ENCODE results near the gene ARHGAP44. TPM values are rescaled to one million over a fixed set of nuclear protein-coding genes. Genes with fewer than 3 reads are reported as not detected.

Gene ARHGAP44
- total RNA-seq, 1 donor from 2014 or later = 5.9 TPM

DNA sequence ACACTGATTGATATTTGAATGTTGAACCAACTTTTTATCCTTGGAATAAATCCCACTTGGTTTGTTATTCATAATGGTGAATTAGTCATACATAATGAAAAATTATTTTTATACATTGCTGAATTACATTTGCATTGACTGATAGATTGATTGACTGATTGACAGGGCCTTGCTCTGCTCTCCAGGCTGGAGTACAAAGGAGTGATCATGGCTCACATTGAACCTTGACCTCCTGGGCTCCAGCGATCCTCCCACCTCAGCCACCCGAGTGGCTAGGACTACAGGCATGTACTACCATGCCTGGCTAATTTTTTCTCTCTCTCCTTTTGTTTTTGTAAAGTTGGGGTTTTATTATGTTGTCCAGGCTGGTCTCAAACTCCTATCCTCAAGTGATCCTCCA lies 97.8 kb downstream of the ARHGAP44 start:
- Histone ChIP-seq H3K4me3 (ENCODE audit: low read depth, low read length) (no peak overlapping the region), H3K36me3 (ENCODE audit: control insufficient read depth, insufficient read depth, low read length) (no peaks in the 10 kb centered on the region), H3K27me3 (ENCODE audit: control insufficient read depth, insufficient read depth, low read length) (no peaks in the 10 kb centered on the region)
- TF ChIP-seq, protein P1, sequence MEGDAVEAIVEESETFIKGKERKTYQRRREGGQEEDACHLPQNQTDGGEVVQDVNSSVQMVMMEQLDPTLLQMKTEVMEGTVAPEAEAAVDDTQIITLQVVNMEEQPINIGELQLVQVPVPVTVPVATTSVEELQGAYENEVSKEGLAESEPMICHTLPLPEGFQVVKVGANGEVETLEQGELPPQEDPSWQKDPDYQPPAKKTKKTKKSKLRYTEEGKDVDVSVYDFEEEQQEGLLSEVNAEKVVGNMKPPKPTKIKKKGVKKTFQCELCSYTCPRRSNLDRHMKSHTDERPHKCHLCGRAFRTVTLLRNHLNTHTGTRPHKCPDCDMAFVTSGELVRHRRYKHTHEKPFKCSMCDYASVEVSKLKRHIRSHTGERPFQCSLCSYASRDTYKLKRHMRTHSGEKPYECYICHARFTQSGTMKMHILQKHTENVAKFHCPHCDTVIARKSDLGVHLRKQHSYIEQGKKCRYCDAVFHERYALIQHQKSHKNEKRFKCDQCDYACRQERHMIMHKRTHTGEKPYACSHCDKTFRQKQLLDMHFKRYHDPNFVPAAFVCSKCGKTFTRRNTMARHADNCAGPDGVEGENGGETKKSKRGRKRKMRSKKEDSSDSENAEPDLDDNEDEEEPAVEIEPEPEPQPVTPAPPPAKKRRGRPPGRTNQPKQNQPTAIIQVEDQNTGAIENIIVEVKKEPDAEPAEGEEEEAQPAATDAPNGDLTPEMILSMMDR (IDR thresholded peaks at IDR 0.05; ENCODE audit: insufficient read depth, low read length, poor library complexity, severe bottlenecking) = no peak
- DNase-seq (ENCODE audit: low read depth) = no peak

GRCh38 chr17:12896180-12896785 lies 107.0 kb downstream of the ARHGAP44 start:
- DNase-seq (ENCODE audit: low read depth) = no peak
- TF ChIP-seq, protein P1 (IDR thresholded peaks at IDR 0.05; ENCODE audit: insufficient read depth, low read length, poor library complexity, severe bottlenecking) = no peak
- Histone ChIP-seq H3K36me3 (ENCODE audit: control insufficient read depth, insufficient read depth, low read length) (no peaks in the 10 kb centered on the region), H3K4me3 (ENCODE audit: low read depth, low read length) (no peak overlapping the region), H3K27me3 (ENCODE audit: control insufficient read depth, insufficient read depth, low read length) (no peaks in the 10 kb centered on the region)

DNA sequence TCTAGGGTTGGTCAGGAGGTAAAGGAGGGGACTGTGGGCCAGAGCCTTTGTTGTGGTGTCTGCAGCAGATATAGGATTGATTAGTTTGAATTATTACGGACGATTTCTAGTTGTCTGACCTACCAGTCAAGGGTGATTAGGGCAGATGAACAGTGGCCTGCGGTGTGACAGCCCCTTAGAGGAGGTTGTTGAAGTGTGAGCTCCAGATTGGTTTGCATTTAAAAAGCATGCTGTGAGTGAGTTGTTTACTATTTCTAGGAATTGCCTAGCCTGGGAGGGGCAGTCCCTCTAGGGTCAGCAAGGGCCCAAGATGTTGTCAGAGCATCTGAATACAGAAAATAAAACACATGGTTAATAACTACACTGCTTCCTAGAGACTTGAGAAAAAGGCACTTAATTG lies 108.8 kb downstream of the ARHGAP44 start:
- TF ChIP-seq, protein P1 (IDR thresholded peaks at IDR 0.05; ENCODE audit: insufficient read depth, low read length, poor library complexity, severe bottlenecking) = no peak
- H3K4me3 ChIP-seq (ENCODE audit: low read depth, low read length) = no peak overlapping the region
- H3K36me3 ChIP-seq (ENCODE audit: control insufficient read depth, insufficient read depth, low read length) = no peaks in the 10 kb centered on the region
- no peak for DNase-seq (ENCODE audit: low read depth)
- H3K27me3 ChIP-seq (ENCODE audit: control insufficient read depth, insufficient read depth, low read length) = no peaks in the 10 kb centered on the region

DNA sequence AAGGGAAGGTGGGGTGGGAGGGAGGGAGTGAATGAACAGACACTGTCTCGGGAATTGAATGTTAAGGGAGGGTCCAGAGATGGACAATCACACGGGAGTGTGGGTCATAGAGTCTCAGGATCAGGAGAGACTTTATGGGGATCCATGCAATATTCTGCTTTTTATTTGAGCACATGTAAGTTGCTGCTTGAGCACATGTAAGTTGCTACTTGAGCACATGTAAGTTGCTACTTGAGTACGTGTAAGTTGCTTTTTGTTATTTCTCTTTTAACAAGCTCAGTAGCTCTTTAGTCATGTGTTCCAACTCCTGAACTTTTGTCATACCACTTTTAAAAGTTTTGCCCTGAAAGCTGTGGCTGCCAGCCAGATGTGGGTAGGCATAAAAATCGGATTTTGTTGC lies 110.3 kb downstream of the ARHGAP44 start:
- H3K4me3 ChIP-seq (ENCODE audit: low read depth, low read length) = no peak overlapping the region
- H3K36me3 ChIP-seq (ENCODE audit: control insufficient read depth, insufficient read depth, low read length) = no peaks in the 10 kb centered on the region
- TF ChIP-seq, protein P1 (IDR thresholded peaks at IDR 0.05; ENCODE audit: insufficient read depth, low read length, poor library complexity, severe bottlenecking) = no peak
- no peak for DNase-seq (ENCODE audit: low read depth)
- H3K27me3 ChIP-seq (ENCODE audit: control insufficient read depth, insufficient read depth, low read length) = no peaks in the 10 kb centered on the region

DNA sequence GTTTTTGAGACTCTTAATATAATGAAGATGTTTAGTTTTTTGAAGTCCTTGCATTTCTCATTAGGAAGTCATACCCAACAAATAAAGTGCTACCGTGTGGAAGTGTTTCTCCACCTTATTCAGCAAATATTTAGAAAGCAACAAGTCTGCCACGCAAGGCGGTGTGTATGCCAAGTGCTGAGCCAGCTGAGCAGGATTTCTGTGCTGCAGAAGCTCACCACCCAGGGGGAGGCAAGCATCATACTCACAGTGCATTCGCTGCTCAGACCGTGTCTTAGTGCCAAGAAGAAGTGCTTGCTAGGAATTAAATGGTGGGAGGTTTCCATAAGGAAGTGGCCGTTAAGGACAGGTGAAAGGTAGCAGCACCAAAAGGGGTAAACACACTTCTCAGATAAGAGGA lies 111.2 kb downstream of the ARHGAP44 start:
- Histone ChIP-seq H3K4me3 (ENCODE audit: low read depth, low read length) (no peak overlapping the region), H3K36me3 (ENCODE audit: control insufficient read depth, insufficient read depth, low read length) (no peaks in the 10 kb centered on the region), H3K27me3 (ENCODE audit: control insufficient read depth, insufficient read depth, low read length) (no peaks in the 10 kb centered on the region)
- TF ChIP-seq, protein P1 (IDR thresholded peaks at IDR 0.05; ENCODE audit: insufficient read depth, low read length, poor library complexity, severe bottlenecking) = no peak
- no peak for DNase-seq (ENCODE audit: low read depth)

GRCh38 chr17:12902046-12902445 lies 112.7 kb downstream of the ARHGAP44 start:
- Histone ChIP-seq H3K4me3 (ENCODE audit: low read depth, low read length) (no peak overlapping the region), H3K27me3 (ENCODE audit: control insufficient read depth, insufficient read depth, low read length) (no peaks in the 10 kb centered on the region), H3K36me3 (ENCODE audit: control insufficient read depth, insufficient read depth, low read length) (no peaks in the 10 kb centered on the region)
- DNase-seq (ENCODE audit: low read depth) = no peak
- TF ChIP-seq, protein P1 (IDR thresholded peaks at IDR 0.05; ENCODE audit: insufficient read depth, low read length, poor library complexity, severe bottlenecking) = no peak
